ENCODE data around the gene FLVCR2.

GRCh38 chr14:75547552-75548250, 30.7 kb upstream of the FLVCR2 start:
- TF ChIP-seq POLR2AphosphoS5 (IDR thresholded peaks at IDR 0.05; ENCODE audit: borderline replicate concordance, low read depth, low read length) = no peak
- TF ChIP-seq EZH2 (IDR thresholded peaks at IDR 0.05) = no peak
- no peak for TF ChIP-seq FOXP2 (optimal IDR thresholded peaks at IDR 0.05; ENCODE audit: control extremely low read depth, extremely low read length, insufficient read depth)

Measured in SK-N-MC (cell line).